Measurements from ENCODE around the gene EID2B.
A peak's percentile ranks its signal among the peaks of the same experiment; 100 is the strongest.

EID2B gene

DNA sequence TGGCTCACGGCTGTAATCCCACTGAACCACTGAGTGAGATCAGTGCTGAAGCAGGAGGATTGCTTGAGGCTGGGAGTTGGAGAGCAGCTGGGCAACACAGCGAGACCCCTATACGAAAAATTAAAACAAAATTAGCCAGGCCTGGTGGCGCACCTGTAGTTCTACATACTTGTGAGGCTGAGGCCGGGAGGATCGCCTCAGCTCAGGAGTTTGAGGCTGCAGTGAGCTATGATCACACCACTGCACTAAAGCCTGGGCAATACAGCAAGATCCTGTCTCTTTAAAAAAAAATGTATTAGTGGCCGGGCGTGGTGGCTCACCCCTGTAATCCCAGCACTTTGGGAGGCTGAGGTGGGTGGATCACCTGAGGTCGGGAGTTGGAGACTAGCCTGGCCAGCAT, 24.0 kb downstream of the EID2B start:
- Histone ChIP-seq H3K4me1 (ENCODE audit: insufficient read depth, low read length) (no peaks in the 10 kb centered on the region; the same call in 1 of the 2 replicates), H3K4me3 (ENCODE audit: low read length) (no peak overlapping the region), H3K9ac (ENCODE audit: low read depth, low read length) (no peak overlapping the region), H3K27me3 (ENCODE audit: insufficient read depth, low read length) (peaks cover 77% of the 10 kb centered on the region), H3K36me3 (ENCODE audit: insufficient read depth, low read depth, low read length) (no peaks in the 10 kb centered on the region), H3K9me3 (ENCODE audit: insufficient read depth, low read depth, low read length) (peaks cover 3% of the 10 kb centered on the region; the same call in 1 of the 2 replicates), H3K27ac (ENCODE audit: low read length) (no peak overlapping the region)

DNA sequence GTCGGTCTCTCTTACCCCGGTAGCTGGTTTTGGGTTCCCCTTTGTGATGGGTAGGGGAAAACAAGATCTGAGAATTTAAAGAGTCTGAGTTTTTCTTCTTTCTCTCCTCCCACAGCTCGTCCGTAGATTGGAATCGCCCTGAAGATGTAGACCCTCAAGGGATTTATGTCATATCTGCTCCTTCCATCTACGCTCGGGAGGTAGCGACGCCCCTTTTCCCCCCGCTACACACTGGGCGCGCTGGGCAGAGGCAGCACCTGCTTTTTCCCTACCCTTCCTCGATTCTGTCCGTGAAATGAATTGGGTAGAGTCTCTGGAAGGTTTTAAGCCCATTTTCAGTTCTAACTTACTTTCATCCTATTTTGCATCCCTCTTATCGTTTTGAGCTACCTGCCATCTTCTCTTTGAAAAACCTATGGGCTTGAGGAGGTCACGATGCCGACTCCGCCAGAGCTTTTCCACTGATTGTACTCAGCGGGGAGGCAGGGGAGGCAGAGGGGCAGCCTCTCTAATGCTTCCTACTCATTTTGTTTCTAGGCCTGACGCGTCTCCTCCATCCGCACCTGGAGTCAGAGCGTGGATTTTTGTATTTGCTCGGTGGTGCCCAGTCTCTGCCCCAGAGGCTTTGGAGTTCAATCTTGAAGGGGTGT, 24.8 kb downstream of the EID2B start:
- Histone ChIP-seq H3K9ac (ENCODE audit: low read depth, low read length) (peak overlapping the region; percentile 65; the same call in 1 of the 2 replicates), H3K27ac (ENCODE audit: low read length) (no peak overlapping the region), H3K4me3 (ENCODE audit: low read length) (peak overlapping the region; percentile 74), H3K27me3 (ENCODE audit: insufficient read depth, low read length) (peaks cover 77% of the 10 kb centered on the region), H3K36me3 (ENCODE audit: insufficient read depth, low read depth, low read length) (no peaks in the 10 kb centered on the region), H3K4me1 (ENCODE audit: insufficient read depth, low read length) (no peaks in the 10 kb centered on the region; the same call in 1 of the 2 replicates), H3K9me3 (ENCODE audit: insufficient read depth, low read depth, low read length) (peaks cover 3% of the 10 kb centered on the region; the same call in 1 of the 2 replicates)

DNA sequence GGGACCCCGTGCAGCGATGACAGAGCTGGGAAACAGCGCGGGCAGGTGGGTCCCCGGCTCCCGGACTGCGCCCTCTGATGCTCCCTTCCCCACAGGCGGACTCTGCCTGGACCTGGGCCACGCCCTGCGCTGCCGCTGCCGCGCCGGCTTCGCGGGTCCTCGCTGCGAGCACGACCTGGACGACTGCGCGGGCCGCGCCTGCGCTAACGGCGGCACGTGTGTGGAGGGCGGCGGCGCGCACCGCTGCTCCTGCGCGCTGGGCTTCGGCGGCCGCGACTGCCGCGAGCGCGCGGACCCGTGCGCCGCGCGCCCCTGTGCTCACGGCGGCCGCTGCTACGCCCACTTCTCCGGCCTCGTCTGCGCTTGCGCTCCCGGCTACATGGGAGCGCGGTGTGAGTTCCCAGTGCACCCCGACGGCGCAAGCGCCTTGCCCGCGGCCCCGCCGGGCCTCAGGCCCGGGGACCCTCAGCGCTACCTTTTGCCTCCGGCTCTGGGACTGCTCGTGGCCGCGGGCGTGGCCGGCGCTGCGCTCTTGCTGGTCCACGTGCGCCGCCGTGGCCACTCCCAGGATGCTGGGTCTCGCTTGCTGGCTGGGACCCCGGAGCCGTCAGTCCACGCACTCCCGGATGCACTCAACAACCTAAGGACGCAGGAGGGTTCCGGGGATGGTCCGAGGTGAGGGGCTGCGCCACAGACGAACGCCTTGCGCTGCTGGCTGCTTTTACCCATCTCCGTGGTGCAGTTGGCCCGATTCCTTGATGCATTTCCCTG, 25.5 kb downstream of the EID2B start:
- H3K9ac ChIP-seq (ENCODE audit: low read depth, low read length), result peak overlapping the region; percentile 65; the same call in 1 of the 2 replicates
- no peaks in the 10 kb centered on the region; the same call in 1 of the 2 replicates for H3K4me1 ChIP-seq (ENCODE audit: insufficient read depth, low read length)
- peaks cover 3% of the 10 kb centered on the region; the same call in 1 of the 2 replicates for H3K9me3 ChIP-seq (ENCODE audit: insufficient read depth, low read depth, low read length)
- no peaks in the 10 kb centered on the region for H3K36me3 ChIP-seq (ENCODE audit: insufficient read depth, low read depth, low read length)
- H3K27ac ChIP-seq (ENCODE audit: low read length), result no peak overlapping the region
- peak overlapping the region; percentile 74 for H3K4me3 ChIP-seq (ENCODE audit: low read length)
- peaks cover 77% of the 10 kb centered on the region for H3K27me3 ChIP-seq (ENCODE audit: insufficient read depth, low read length)

DNA sequence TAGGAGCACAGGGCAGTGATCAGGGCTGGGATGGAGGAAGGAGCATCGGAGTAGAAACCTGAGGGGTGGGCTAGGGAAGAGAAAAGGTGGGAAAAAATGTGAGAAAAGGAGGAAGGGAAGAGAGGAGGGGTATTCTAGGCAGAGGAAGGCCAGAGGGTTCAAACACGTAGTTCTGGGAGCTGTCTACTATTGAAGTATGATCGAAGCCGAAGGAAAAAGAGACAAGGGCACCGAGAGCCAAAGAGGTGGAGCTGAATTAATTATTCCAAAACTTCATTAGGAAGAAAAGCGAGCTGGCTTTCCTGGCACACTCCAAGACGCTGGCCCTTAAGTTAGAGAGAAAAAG, 26.1 kb downstream of the EID2B start:
- H3K9me3 ChIP-seq (ENCODE audit: insufficient read depth, low read depth, low read length), result peaks cover 3% of the 10 kb centered on the region; the same call in 1 of the 2 replicates
- H3K27me3 ChIP-seq (ENCODE audit: insufficient read depth, low read length), result peaks cover 82% of the 10 kb centered on the region
- H3K9ac ChIP-seq (ENCODE audit: low read depth, low read length), result no peak overlapping the region
- H3K27ac ChIP-seq (ENCODE audit: low read length), result no peak overlapping the region
- H3K36me3 ChIP-seq (ENCODE audit: insufficient read depth, low read depth, low read length), result no peaks in the 10 kb centered on the region
- no peak overlapping the region for H3K4me3 ChIP-seq (ENCODE audit: low read length)
- H3K4me1 ChIP-seq (ENCODE audit: insufficient read depth, low read length), result no peaks in the 10 kb centered on the region; the same call in 1 of the 2 replicates

DNA sequence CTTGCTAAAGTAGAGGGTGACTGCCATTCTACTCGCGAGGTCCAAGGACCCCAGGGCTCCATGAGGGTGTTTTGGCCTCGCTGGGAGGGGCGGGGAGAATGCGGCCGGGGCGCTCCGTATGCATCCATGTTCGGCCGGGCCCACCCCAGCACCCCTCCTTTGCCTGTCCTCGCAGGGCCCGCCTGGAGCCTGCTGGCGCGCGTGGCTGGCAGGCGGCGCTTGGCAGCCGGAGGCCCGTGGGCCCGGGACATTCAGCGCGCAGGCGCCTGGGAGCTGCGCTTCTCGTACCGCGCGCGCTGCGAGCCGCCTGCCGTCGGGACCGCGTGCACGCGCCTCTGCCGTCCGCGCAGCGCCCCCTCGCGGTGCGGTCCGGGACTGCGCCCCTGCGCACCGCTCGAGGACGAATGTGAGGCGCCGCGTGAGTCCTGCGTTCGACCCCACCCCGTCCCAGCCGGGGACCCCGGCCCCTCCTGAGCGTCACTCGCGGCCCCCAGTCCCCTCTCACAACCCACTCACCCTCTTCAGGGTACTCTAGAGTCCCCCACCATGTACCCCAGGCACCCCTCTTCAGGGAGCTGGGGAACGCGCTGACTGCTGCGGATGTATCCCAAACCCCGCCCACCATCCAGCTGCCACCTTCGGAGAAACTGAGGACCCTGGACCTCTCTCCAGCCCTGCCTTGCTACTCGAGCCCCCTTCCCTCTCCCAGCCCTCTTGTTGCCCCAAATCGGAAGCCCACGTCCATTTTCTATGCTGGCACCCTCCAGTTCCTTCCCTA, 29.8 kb downstream of the EID2B start:
- Histone ChIP-seq H3K4me3 (ENCODE audit: low read length) (no peak overlapping the region), H3K27ac (ENCODE audit: low read length) (no peak overlapping the region), H3K9me3 (ENCODE audit: insufficient read depth, low read depth, low read length) (peaks cover 3% of the 10 kb centered on the region; the same call in 1 of the 2 replicates), H3K9ac (ENCODE audit: low read depth, low read length) (no peak overlapping the region), H3K27me3 (ENCODE audit: insufficient read depth, low read length) (peaks cover 99% of the 10 kb centered on the region), H3K4me1 (ENCODE audit: insufficient read depth, low read length) (peaks cover 6% of the 10 kb centered on the region; the same call in 1 of the 2 replicates), H3K36me3 (ENCODE audit: insufficient read depth, low read depth, low read length) (no peaks in the 10 kb centered on the region)

DNA sequence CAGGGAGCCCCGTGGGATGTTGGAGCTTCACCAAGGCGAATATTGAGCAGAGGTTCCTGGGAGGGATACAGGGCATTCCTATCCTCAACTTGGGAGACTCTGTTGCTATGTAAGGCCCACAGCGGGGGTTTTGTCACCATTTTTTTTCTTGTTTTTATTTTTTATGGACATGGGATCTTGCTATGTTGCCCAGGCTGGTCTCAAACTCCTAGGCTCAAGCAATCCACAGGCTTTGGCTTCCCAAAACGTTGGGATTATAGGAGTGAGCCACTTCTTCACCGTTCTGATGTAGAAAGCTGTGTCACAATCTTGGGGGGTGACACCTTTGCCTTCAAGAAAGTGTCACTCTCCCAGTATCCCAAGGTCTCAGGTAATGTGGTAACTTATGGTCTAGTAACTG, 31.3 kb downstream of the EID2B start:
- Histone ChIP-seq H3K9ac (ENCODE audit: low read depth, low read length) (no peak overlapping the region), H3K9me3 (ENCODE audit: insufficient read depth, low read depth, low read length) (peaks cover under 1% of the 10 kb centered on the region; the same call in 1 of the 2 replicates), H3K4me1 (ENCODE audit: insufficient read depth, low read length) (peaks cover 6% of the 10 kb centered on the region; the same call in 1 of the 2 replicates), H3K36me3 (ENCODE audit: insufficient read depth, low read depth, low read length) (no peaks in the 10 kb centered on the region), H3K27ac (ENCODE audit: low read length) (no peak overlapping the region), H3K27me3 (ENCODE audit: insufficient read depth, low read length) (peaks cover 95% of the 10 kb centered on the region), H3K4me3 (ENCODE audit: low read length) (no peak overlapping the region)

DNA sequence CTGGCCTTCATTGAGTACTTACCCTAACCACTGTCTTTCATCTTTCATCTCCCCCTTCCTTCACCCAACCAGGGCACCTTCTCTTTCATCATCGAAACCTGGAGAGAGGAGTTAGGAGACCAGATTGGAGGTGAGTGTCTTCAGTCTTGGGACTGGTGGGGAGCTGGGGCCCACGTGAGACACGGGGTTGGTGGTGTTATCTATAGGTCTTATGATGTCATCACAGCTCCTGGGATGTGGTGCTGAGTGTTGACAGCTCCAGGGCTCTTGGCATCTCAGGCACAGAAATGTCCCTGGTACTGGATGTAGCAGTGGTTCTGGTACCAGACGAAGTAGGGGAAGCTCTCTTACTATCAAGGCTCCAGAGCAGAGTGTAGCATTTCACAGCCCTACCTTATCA, 32.1 kb downstream of the EID2B start:
- no peak overlapping the region for H3K27ac ChIP-seq (ENCODE audit: low read length)
- peaks cover 87% of the 10 kb centered on the region for H3K27me3 ChIP-seq (ENCODE audit: insufficient read depth, low read length)
- no peak overlapping the region for H3K4me3 ChIP-seq (ENCODE audit: low read length)
- peaks cover 6% of the 10 kb centered on the region; the same call in 1 of the 2 replicates for H3K4me1 ChIP-seq (ENCODE audit: insufficient read depth, low read length)
- no peak overlapping the region for H3K9ac ChIP-seq (ENCODE audit: low read depth, low read length)
- no peaks in the 10 kb centered on the region for H3K36me3 ChIP-seq (ENCODE audit: insufficient read depth, low read depth, low read length)
- H3K9me3 ChIP-seq (ENCODE audit: insufficient read depth, low read depth, low read length), result no peaks in the 10 kb centered on the region

DNA sequence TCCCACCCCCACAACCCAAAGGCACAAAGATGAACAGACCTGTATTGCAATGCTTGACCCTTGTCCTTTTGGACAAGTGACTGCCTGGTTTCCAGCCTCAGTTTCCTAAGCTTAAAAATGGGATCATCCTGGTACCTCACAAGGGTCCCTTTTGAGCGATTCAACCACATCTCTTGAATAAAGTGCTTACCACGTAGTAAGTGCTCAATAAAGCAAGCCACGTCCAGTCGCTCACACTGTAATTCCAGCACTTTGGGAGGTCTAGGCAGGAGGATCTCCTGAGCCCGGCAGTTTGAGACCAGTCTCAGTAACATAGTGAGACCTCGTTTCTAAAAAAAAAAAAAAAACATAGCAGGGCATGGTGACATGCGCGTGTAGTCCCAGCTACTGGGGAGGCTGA, 32.7 kb downstream of the EID2B start:
- Histone ChIP-seq H3K36me3 (ENCODE audit: insufficient read depth, low read depth, low read length) (no peaks in the 10 kb centered on the region), H3K27ac (ENCODE audit: low read length) (no peak overlapping the region), H3K9ac (ENCODE audit: low read depth, low read length) (no peak overlapping the region), H3K9me3 (ENCODE audit: insufficient read depth, low read depth, low read length) (no peaks in the 10 kb centered on the region), H3K4me3 (ENCODE audit: low read length) (no peak overlapping the region), H3K27me3 (ENCODE audit: insufficient read depth, low read length) (peaks cover 81% of the 10 kb centered on the region), H3K4me1 (ENCODE audit: insufficient read depth, low read length) (peaks cover 6% of the 10 kb centered on the region; the same call in 1 of the 2 replicates)

DNA sequence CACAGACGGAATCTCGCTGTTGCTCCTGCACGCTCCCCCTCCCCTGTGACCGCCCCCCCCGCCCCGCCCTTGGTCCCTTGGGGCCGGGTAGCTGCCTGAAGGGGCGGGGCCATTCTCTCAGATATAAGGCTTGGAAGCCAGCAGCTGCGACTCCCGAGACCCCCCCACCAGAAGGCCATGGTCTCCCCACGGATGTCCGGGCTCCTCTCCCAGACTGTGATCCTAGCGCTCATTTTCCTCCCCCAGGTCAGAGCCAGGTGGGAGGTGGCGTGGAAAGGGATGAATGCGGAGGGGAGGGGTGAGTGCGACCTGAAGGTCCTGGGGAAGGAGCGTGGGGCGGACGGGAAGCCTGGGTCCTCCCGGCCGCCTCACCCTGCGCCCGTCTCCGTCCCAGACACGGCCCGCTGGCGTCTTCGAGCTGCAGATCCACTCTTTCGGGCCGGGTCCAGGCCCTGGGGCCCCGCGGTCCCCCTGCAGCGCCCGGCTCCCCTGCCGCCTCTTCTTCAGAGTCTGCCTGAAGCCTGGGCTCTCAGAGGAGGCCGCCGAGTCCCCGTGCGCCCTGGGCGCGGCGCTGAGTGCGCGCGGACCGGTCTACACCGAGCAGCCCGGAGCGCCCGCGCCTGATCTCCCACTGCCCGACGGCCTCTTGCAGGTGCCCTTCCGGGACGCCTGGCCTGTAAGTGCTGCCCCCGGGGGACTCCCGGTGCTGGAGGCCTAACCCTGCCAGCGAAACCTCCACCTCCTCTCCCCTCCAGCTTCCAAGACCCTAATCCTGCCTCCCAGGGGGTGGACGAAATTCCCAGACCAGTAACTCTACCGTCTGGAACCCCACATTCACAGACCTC, 33.6 kb downstream of the EID2B start, which contains the start of gene DLL3:
Gene DLL3 (plus strand): TSS at position 150 of the 845 bp plus-strand sequence. CDS start 28 bp downstream, at position 178.
- Histone ChIP-seq H3K4me3 (ENCODE audit: low read length) (peak within 1 kb of the TSS; percentile 77), H3K9ac (ENCODE audit: low read depth, low read length) (peak within 1 kb of the TSS; percentile 60; the same call in 1 of the 2 replicates), H3K4me1 (ENCODE audit: insufficient read depth, low read length) (peaks cover 6% of the 10 kb centered on the region; the same call in 1 of the 2 replicates), H3K27me3 (ENCODE audit: insufficient read depth, low read length) (peaks cover 71% of the 10 kb centered on the region), H3K36me3 (ENCODE audit: insufficient read depth, low read depth, low read length) (no peaks in the 10 kb centered on the region), H3K9me3 (ENCODE audit: insufficient read depth, low read depth, low read length) (no peaks in the 10 kb centered on the region), H3K27ac (ENCODE audit: low read length) (no peak within 1 kb of the TSS)

DNA sequence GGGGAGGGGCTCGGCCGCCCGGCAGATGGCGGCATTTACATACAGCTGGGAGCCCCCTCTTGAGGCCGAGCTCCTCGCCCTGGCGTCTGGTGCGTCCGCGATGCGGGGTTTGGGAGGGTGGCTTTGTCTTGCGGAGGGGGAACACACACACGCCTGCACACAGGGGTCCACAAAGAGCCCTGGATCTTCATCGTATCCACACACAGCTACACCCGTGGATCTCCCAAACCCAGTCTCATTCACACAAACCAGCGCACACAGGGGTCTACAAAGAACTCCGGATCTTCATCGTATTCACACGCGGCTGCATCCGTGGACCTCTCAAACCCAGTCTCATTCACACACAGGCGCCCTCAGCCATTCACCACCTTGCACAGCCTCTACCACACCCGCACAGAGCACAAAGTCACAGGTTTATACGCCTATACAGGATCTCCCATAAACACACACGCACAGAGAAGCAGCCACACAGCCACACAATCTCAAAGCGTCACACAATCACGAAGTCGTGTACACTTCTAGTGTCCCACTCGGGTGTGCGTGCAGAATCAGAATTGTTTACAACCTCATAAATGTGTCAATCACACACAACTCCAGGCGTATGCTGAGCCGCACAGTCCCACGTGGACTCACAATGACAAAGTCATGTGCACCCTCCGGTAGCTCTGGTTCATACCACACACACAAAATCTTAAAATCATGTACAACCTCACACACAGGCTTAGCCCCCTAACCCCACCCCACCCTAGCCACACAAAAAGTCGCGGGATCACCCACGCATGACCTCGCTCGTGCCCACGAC, 34.5 kb downstream of the EID2B start:
- H3K4me3 ChIP-seq (ENCODE audit: low read length), result peak overlapping the region; percentile 77
- peaks cover 6% of the 10 kb centered on the region; the same call in 1 of the 2 replicates for H3K4me1 ChIP-seq (ENCODE audit: insufficient read depth, low read length)
- H3K9ac ChIP-seq (ENCODE audit: low read depth, low read length), result peak overlapping the region; percentile 60; the same call in 1 of the 2 replicates
- H3K27me3 ChIP-seq (ENCODE audit: insufficient read depth, low read length), result peaks cover 63% of the 10 kb centered on the region
- H3K36me3 ChIP-seq (ENCODE audit: insufficient read depth, low read depth, low read length), result no peaks in the 10 kb centered on the region
- no peaks in the 10 kb centered on the region for H3K9me3 ChIP-seq (ENCODE audit: insufficient read depth, low read depth, low read length)
- H3K27ac ChIP-seq (ENCODE audit: low read length), result no peak overlapping the region

All from iPS-20b (cell line).